ENCODE measurements around the gene SHOX.

SHOX gene

GRCh38 chrX:639151-639550 is 8.6 kb downstream of the SHOX start:
- Histone ChIP-seq H3K36me3 (ENCODE audit: control insufficient read depth in 2 of 2, insufficient read depth in 2 of 2, low read length in 2 of 2) (no peaks in the 10 kb centered on the region), H3K9me3 (ENCODE audit: control insufficient read depth in 2 of 2, low read length in 2 of 2) (no peaks in the 10 kb centered on the region), H3K27ac (ENCODE audit: low read length) (no peak overlapping the region), H3K9ac (ENCODE audit: low read length in 2 of 2) (no peak overlapping the region), H3K4me3 (ENCODE audit: low read length in 2 of 2) (no peak overlapping the region), H3K4me1 (ENCODE audit: control insufficient read depth, insufficient read depth, low read length) (peaks cover 7% of the 10 kb centered on the region), H3K27me3 (ENCODE audit: control insufficient read depth in 1 of 2, insufficient read depth in 2 of 2, low read length in 2 of 2) (peaks cover 28 to 42% of the 10 kb centered on the region in 2 donors)

GRCh38 chrX:640641-641040 is 10.1 kb downstream of the SHOX start:
- H3K9me3 ChIP-seq (ENCODE audit: control insufficient read depth in 2 of 2, low read length in 2 of 2): no peaks in the 10 kb centered on the region
- H3K27ac ChIP-seq (ENCODE audit: low read length): no peak overlapping the region
- peaks cover 18 to 34% of the 10 kb centered on the region in 2 donors for H3K27me3 ChIP-seq (ENCODE audit: control insufficient read depth in 1 of 2, insufficient read depth in 2 of 2, low read length in 2 of 2)
- peaks cover 4% of the 10 kb centered on the region for H3K4me1 ChIP-seq (ENCODE audit: control insufficient read depth, insufficient read depth, low read length)
- no peak overlapping the region for H3K4me3 ChIP-seq (ENCODE audit: low read length in 2 of 2)
- H3K36me3 ChIP-seq (ENCODE audit: control insufficient read depth in 2 of 2, insufficient read depth in 2 of 2, low read length in 2 of 2): no peaks in the 10 kb centered on the region
- H3K9ac ChIP-seq (ENCODE audit: low read length in 2 of 2): no peak overlapping the region

- Histone ChIP-seq H3K36me3 (ENCODE audit: control insufficient read depth in 2 of 2, insufficient read depth in 2 of 2, low read length in 2 of 2) (no peaks in the 10 kb centered on the region), H3K27me3 (ENCODE audit: control insufficient read depth in 1 of 2, insufficient read depth in 2 of 2, low read length in 2 of 2) (peaks cover 17 to 31% of the 10 kb centered on the region in 2 donors)
Measured at GRCh38 chrX:641671-642435, 11.3 kb downstream of the SHOX start.

GRCh38 chrX:642436-643240 is 12.0 kb downstream of the SHOX start:
- peaks cover 13 to 29% of the 10 kb centered on the region in 2 donors for H3K27me3 ChIP-seq (ENCODE audit: control insufficient read depth in 1 of 2, insufficient read depth in 2 of 2, low read length in 2 of 2)
- H3K36me3 ChIP-seq (ENCODE audit: control insufficient read depth in 2 of 2, insufficient read depth in 2 of 2, low read length in 2 of 2): no peaks in the 10 kb centered on the region
- peaks cover 4% of the 10 kb centered on the region for H3K4me1 ChIP-seq (ENCODE audit: control insufficient read depth, insufficient read depth, low read length)
- no peak overlapping the region for H3K27ac ChIP-seq (ENCODE audit: low read length)
- no peak overlapping the region for H3K9ac ChIP-seq (ENCODE audit: low read length in 2 of 2)
- H3K4me3 ChIP-seq (ENCODE audit: low read length in 2 of 2): no peak overlapping the region
- H3K9me3 ChIP-seq (ENCODE audit: control insufficient read depth in 2 of 2, low read length in 2 of 2): no peaks in the 10 kb centered on the region

More at GRCh38 chrX:641671-642435, 11.3 kb downstream of the SHOX start:
- H3K27ac ChIP-seq (ENCODE audit: low read length): no peak overlapping the region
- H3K9ac ChIP-seq (ENCODE audit: low read length in 2 of 2): no peak overlapping the region
- peaks cover 4% of the 10 kb centered on the region for H3K4me1 ChIP-seq (ENCODE audit: control insufficient read depth, insufficient read depth, low read length)
- H3K9me3 ChIP-seq (ENCODE audit: control insufficient read depth in 2 of 2, low read length in 2 of 2): no peaks in the 10 kb centered on the region
- H3K4me3 ChIP-seq (ENCODE audit: low read length in 2 of 2): no peak overlapping the region

- H3K9ac ChIP-seq (ENCODE audit: low read length in 2 of 2): no peak overlapping the region
- no peaks in the 10 kb centered on the region for H3K36me3 ChIP-seq (ENCODE audit: control insufficient read depth in 2 of 2, insufficient read depth in 2 of 2, low read length in 2 of 2)
- H3K27me3 ChIP-seq (ENCODE audit: control insufficient read depth in 1 of 2, insufficient read depth in 2 of 2, low read length in 2 of 2): peaks cover 9 to 24% of the 10 kb centered on the region in 2 donors
- H3K27ac ChIP-seq (ENCODE audit: low read length): no peak overlapping the region
- no peak overlapping the region for H3K4me3 ChIP-seq (ENCODE audit: low read length in 2 of 2)
- H3K9me3 ChIP-seq (ENCODE audit: control insufficient read depth in 2 of 2, low read length in 2 of 2): no peaks in the 10 kb centered on the region
- peaks cover 3% of the 10 kb centered on the region for H3K4me1 ChIP-seq (ENCODE audit: control insufficient read depth, insufficient read depth, low read length)
Measured at GRCh38 chrX:643241-643595, 12.6 kb downstream of the SHOX start.

- no peak overlapping the region for H3K4me3 ChIP-seq (ENCODE audit: low read length in 2 of 2)
Measured at GRCh38 chrX:643911-644303, 13.3 kb downstream of the SHOX start.

GRCh38 chrX:644304-645281 is 14.0 kb downstream of the SHOX start:
- Histone ChIP-seq H3K27ac (ENCODE audit: low read length) (no peak overlapping the region), H3K9ac (ENCODE audit: low read length in 2 of 2) (no peak overlapping the region), H3K4me3 (ENCODE audit: low read length in 2 of 2) (no peak overlapping the region), H3K36me3 (ENCODE audit: control insufficient read depth in 2 of 2, insufficient read depth in 2 of 2, low read length in 2 of 2) (no peaks in the 10 kb centered on the region), H3K27me3 (ENCODE audit: control insufficient read depth in 1 of 2, insufficient read depth in 2 of 2, low read length in 2 of 2) (peaks cover 2 to 12% of the 10 kb centered on the region in 2 donors), H3K9me3 (ENCODE audit: control insufficient read depth in 2 of 2, low read length in 2 of 2) (peaks cover 0 to 2% of the 10 kb centered on the region in 2 donors), H3K4me1 (ENCODE audit: control insufficient read depth, insufficient read depth, low read length) (no peaks in the 10 kb centered on the region)

More at GRCh38 chrX:643911-644303, 13.3 kb downstream of the SHOX start:
- Histone ChIP-seq H3K4me1 (ENCODE audit: control insufficient read depth, insufficient read depth, low read length) (no peaks in the 10 kb centered on the region), H3K36me3 (ENCODE audit: control insufficient read depth in 2 of 2, insufficient read depth in 2 of 2, low read length in 2 of 2) (no peaks in the 10 kb centered on the region), H3K9ac (ENCODE audit: low read length in 2 of 2) (no peak overlapping the region), H3K27me3 (ENCODE audit: control insufficient read depth in 1 of 2, insufficient read depth in 2 of 2, low read length in 2 of 2) (peaks cover 6 to 17% of the 10 kb centered on the region in 2 donors), H3K27ac (ENCODE audit: low read length) (no peak overlapping the region), H3K9me3 (ENCODE audit: control insufficient read depth in 2 of 2, low read length in 2 of 2) (no peaks in the 10 kb centered on the region)

- peaks cover 0 to 5% of the 10 kb centered on the region in 2 donors for H3K27me3 ChIP-seq (ENCODE audit: control insufficient read depth in 1 of 2, insufficient read depth in 2 of 2, low read length in 2 of 2)
- H3K27ac ChIP-seq (ENCODE audit: low read length): no peak overlapping the region
- peaks cover 0 to 9% of the 10 kb centered on the region in 2 donors for H3K9me3 ChIP-seq (ENCODE audit: control insufficient read depth in 2 of 2, low read length in 2 of 2)
- no peak overlapping the region for H3K4me3 ChIP-seq (ENCODE audit: low read length in 2 of 2)
- no peak overlapping the region for H3K9ac ChIP-seq (ENCODE audit: low read length in 2 of 2)
- no peaks in the 10 kb centered on the region for H3K4me1 ChIP-seq (ENCODE audit: control insufficient read depth, insufficient read depth, low read length)
- H3K36me3 ChIP-seq (ENCODE audit: control insufficient read depth in 2 of 2, insufficient read depth in 2 of 2, low read length in 2 of 2): no peaks in the 10 kb centered on the region
Measured at GRCh38 chrX:646228-646495, 15.6 kb downstream of the SHOX start.

- H3K36me3 ChIP-seq (ENCODE audit: control insufficient read depth in 2 of 2, insufficient read depth in 2 of 2, low read length in 2 of 2): no peaks in the 10 kb centered on the region
- H3K27ac ChIP-seq (ENCODE audit: low read length): no peak overlapping the region
- no peak overlapping the region for H3K9ac ChIP-seq (ENCODE audit: low read length in 2 of 2)
- no peak overlapping the region for H3K4me3 ChIP-seq (ENCODE audit: low read length in 2 of 2)
- peaks cover 0 to 2% of the 10 kb centered on the region in 2 donors for H3K27me3 ChIP-seq (ENCODE audit: control insufficient read depth in 1 of 2, insufficient read depth in 2 of 2, low read length in 2 of 2)
- H3K9me3 ChIP-seq (ENCODE audit: control insufficient read depth in 2 of 2, low read length in 2 of 2): peaks cover 0 to 9% of the 10 kb centered on the region in 2 donors
- no peaks in the 10 kb centered on the region for H3K4me1 ChIP-seq (ENCODE audit: control insufficient read depth, insufficient read depth, low read length)
Measured at GRCh38 chrX:646796-647195, 16.2 kb downstream of the SHOX start.

- no peak overlapping the region for H3K9ac ChIP-seq (ENCODE audit: low read length in 2 of 2)
- no peaks in the 10 kb centered on the region for H3K4me1 ChIP-seq (ENCODE audit: control insufficient read depth, insufficient read depth, low read length)
- H3K27me3 ChIP-seq (ENCODE audit: control insufficient read depth in 1 of 2, insufficient read depth in 2 of 2, low read length in 2 of 2): no peaks in the 10 kb centered on the region
- H3K9me3 ChIP-seq (ENCODE audit: control insufficient read depth in 2 of 2, low read length in 2 of 2): peaks cover 0 to 9% of the 10 kb centered on the region in 2 donors
- no peak overlapping the region for H3K27ac ChIP-seq (ENCODE audit: low read length)
- no peak overlapping the region for H3K4me3 ChIP-seq (ENCODE audit: low read length in 2 of 2)
- no peaks in the 10 kb centered on the region for H3K36me3 ChIP-seq (ENCODE audit: control insufficient read depth in 2 of 2, insufficient read depth in 2 of 2, low read length in 2 of 2)
Measured at GRCh38 chrX:649166-649565, 18.6 kb downstream of the SHOX start.

All from stomach smooth muscle (tissue), 2 donors.